Mesendoderm (in vitro differentiated cells): ENCODE data around the gene ZSCAN23. TPM values are rescaled to one million over a fixed set of nuclear protein-coding genes. Genes with fewer than 3 reads are reported as not detected.
A peak's percentile ranks its signal among the peaks of the same experiment; 100 is the strongest.

Experiments used
- DNase-seq: peaks from one replicate; pipeline ENCODE4 v3.0.0; 2013
- H2AK5ac ChIP-seq: 2 replicates; pipeline ENCODE4 v1.6.1; 2013; ENCODE audit warnings: low read length, inconsistent platforms
- H2BK120ac ChIP-seq: 2 replicates; pipeline ENCODE4 v1.6.1; 2013; ENCODE audit warnings: low read depth, mild to moderate bottlenecking, low read length, moderate library complexity, mixed read lengths
- H2BK15ac ChIP-seq: replicated peaks from 2 replicates; pipeline ENCODE4 v1.6.1; 2013; ENCODE audit warnings: low read depth, mild to moderate bottlenecking, moderate library complexity
- H2BK5ac ChIP-seq: 2 replicates; pipeline ENCODE4 v1.6.1; 2013; ENCODE audit warnings: low read length, inconsistent platforms
- H3K18ac ChIP-seq: 2 replicates; pipeline ENCODE4 v1.6.1; 2013; ENCODE audit warnings: mild to moderate bottlenecking, low read length, mixed read lengths
- H3K23ac ChIP-seq: one replicate; pipeline ENCODE4 v1.6.1; 2013; ENCODE audit warnings: low read length
- H3K27ac ChIP-seq: 2 replicates; pipeline ENCODE4 v1.5.1; 2013; ENCODE audit warnings: low read depth, mild to moderate bottlenecking, inconsistent platforms, low read length, moderate library complexity
- H3K27me3 ChIP-seq: 2 replicates; pipeline ENCODE4 v1.6.1; 2013; ENCODE audit warnings: low read length, control low read depth, mild to moderate bottlenecking, inconsistent platforms; ENCODE audit not compliant: insufficient read depth, poor library complexity
- H3K36me3 ChIP-seq: 2 replicates; pipeline ENCODE4 v1.6.1; 2013; ENCODE audit warnings: low read length, inconsistent platforms; ENCODE audit not compliant: control insufficient read depth, insufficient read depth
- H3K4ac ChIP-seq: one replicate; pipeline ENCODE4 v1.6.1; 2013; ENCODE audit warnings: low read depth, mild to moderate bottlenecking, low read length, moderate library complexity
- H3K4me1 ChIP-seq: 2 replicates; pipeline ENCODE4 v1.6.1; 2013; ENCODE audit warnings: low read depth, low read length, inconsistent platforms; ENCODE audit not compliant: control insufficient read depth
- H3K4me2 ChIP-seq: 2 replicates; pipeline ENCODE4 v1.6.1; 2013; ENCODE audit warnings: low read length
- H3K4me3 ChIP-seq: 2 replicates; pipeline ENCODE4 v1.5.1; 2013; ENCODE audit warnings: mild to moderate bottlenecking, low read length
- H3K56ac ChIP-seq: one replicate; pipeline ENCODE4 v1.6.1; 2013; ENCODE audit warnings: low read length
- H3K79me1 ChIP-seq: 2 replicates; pipeline ENCODE4 v1.6.1; 2013; ENCODE audit warnings: low read length, inconsistent platforms
- H3K79me2 ChIP-seq: 2 replicates; pipeline ENCODE4 v1.6.1; 2013; ENCODE audit warnings: mild to moderate bottlenecking, low read length; ENCODE audit not compliant: control insufficient read depth, insufficient read depth
- H3K9ac ChIP-seq: 2 replicates; pipeline ENCODE4 v1.6.1; 2013; ENCODE audit warnings: low read length, inconsistent platforms
- H4K5ac ChIP-seq: one replicate; pipeline ENCODE4 v1.6.1; 2013; ENCODE audit warnings: low read length
- H4K8ac ChIP-seq: one replicate; pipeline ENCODE4 v1.6.1; 2013; ENCODE audit warnings: low read depth, mild to moderate bottlenecking, control low read depth, low read length, moderate library complexity
- WGBS: extraction: QIAGEN DNeasy Blood & Tissue Kit; methylation state at CpG from one replicate; pipeline ENCODE4 v1.1.7; 2013; ENCODE audit warnings: low lambda C conversion rate, missing lambda C conversion rate; ENCODE audit not compliant: insufficient coverage; ENCODE audit errors: extremely low coverage; 5-methylcytosine and 5-hydroxymethylcytosine counted together
- small RNA-seq: library from polyadenylated mRNA; stranded (forward); fragments of <200 nt; extraction: miRNeasy Mini kit (QIAGEN cat#:217004); gene quantifications from one replicate; pipeline ENCODE3, GENCODE V24; 2013; ENCODE audit not compliant: insufficient read depth

ZSCAN23 gene

DNA sequence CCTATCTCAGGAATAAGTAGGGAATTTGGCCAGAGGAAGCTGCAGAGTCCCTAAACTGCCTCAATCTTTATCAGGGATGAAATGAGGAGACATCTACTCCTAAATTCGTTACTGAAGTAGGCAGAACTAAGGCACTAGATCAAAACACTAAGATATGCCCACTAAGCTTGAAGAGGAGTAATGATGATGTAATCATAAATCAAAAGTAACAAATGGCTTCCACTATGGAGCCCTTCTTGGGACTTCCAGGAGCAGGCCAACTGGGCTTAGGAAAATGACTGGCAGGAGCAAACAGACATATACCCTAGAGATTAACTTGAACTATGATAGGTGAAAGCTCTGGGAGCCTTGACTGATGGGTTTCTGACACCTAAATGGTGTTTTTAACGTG is 59.2 kb downstream of the ZSCAN23 start:
- Histone ChIP-seq H3K4me1 (no peaks in the 10 kb centered on the region), H3K79me2 (peaks cover 3% of the 10 kb centered on the region), H3K27me3 (no peaks in the 10 kb centered on the region), H2BK15ac (no peak overlapping the region), H3K36me3 (peaks cover 4% of the 10 kb centered on the region), H4K8ac (no peak overlapping the region), H4K5ac (no peak overlapping the region), H2AK5ac (no peak overlapping the region), H3K4me2 (no peak overlapping the region), H3K23ac (no peak overlapping the region), H3K18ac (no peak overlapping the region), H3K56ac (no peak overlapping the region), H3K4ac (no peak overlapping the region), H3K79me1 (peaks cover 6% of the 10 kb centered on the region), H3K9ac (no peak overlapping the region), H2BK5ac (no peak overlapping the region), H3K27ac (no peak overlapping the region), H2BK120ac (no peak overlapping the region), H3K4me3 (no peak overlapping the region)
- DNase-seq: no peak
- no CpG with 5 or more reads among the region's 2 CpGs for WGBS

DNA sequence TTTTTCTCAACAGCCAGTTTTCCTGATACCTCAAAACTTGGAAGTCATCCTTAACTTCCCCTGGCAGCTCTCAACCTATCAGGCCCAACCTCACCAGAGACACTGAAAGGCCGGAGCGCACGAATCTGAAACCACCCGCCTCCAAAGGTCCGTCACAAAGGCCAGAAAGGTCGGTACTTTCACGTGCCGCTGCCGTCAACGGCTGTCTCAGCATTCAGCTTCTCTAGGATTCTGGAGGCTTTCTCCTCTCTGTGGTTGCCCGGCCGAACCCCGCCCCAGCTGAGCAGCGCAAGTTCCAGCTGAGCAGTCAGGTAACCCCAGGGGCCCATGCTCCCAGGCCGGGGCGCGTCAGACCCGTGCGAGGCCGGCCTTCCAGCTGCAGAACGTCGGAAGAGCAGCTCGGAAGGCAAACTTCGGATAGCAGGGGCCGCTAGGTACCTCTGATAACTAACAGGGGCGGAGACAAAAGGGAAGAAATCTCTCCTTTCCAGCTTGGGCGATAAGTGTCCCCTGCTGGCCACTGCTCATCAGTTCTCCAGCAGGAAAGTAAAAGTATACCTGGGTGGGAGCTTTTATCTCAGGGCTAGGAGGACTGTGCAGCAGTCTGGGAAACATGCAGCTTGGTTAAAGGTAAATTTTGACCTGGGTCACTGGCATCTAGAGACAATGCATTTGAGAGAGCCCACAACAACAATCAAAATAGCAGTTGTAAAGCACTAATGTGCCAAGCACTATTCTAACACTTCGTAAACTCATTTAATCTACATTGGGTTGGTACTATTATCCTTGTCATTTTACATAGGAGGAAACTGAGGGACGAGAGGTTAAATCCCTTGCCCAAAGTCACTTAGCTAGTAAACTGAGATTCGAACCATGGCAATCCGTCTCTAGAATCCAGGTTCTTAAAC is 59.8 kb downstream of the ZSCAN23 start:
- Histone ChIP-seq H3K4me2 (peak overlapping the region; percentile 82), H2BK5ac (no peak overlapping the region), H3K4me3 (peak overlapping the region; percentile 36), H3K4ac (no peak overlapping the region), H3K9ac (peak overlapping the region; percentile 67), H3K18ac (no peak overlapping the region), H3K27me3 (no peaks in the 10 kb centered on the region), H3K79me2 (peaks cover 3% of the 10 kb centered on the region), H3K23ac (no peak overlapping the region), H4K5ac (peak overlapping the region; percentile 21), H2BK120ac (no peak overlapping the region), H3K79me1 (peaks cover 6% of the 10 kb centered on the region), H4K8ac (no peak overlapping the region), H3K27ac (peak overlapping the region; percentile 63), H3K56ac (peak overlapping the region; percentile 87), H3K4me1 (no peaks in the 10 kb centered on the region), H2BK15ac (no peak overlapping the region), H2AK5ac (no peak overlapping the region), H3K36me3 (peaks cover 4% of the 10 kb centered on the region)
- no CpG with 5 or more reads among the region's 31 CpGs for WGBS
- peak; percentile 97 for DNase-seq

Small RNA genes lying within 50 kb of the gene (small RNA-seq; reads per million reads assigned to genes)
- gene RNU2-45P: not detected
